Activated T-cell treated with anti-CD3 and anti-CD28 coated beads, Interleukin-2, amount 50 U/mL, for 24 hours (primary cell): ENCODE results near the gene PDK4.

Source experiments
- DNase-seq: peaks from one replicate; pipeline ENCODE4 v3.0.0-alpha.2; 2020
- H3K27ac Mint-ChIP-seq: 2 replicates; pipeline ENCODE4 v1.8.0; 2020; ENCODE audit warnings: mild to moderate bottlenecking, mixed read lengths
- H3K27me3 Mint-ChIP-seq: 2 replicates; pipeline ENCODE4 v1.8.0; 2020; ENCODE audit warnings: mixed read lengths
- H3K36me3 Mint-ChIP-seq: 2 replicates; pipeline ENCODE4 v1.8.0; 2020; ENCODE audit warnings: low read depth, mixed read lengths
- H3K4me1 Mint-ChIP-seq: 2 replicates; pipeline ENCODE4 v1.8.0; 2020; ENCODE audit warnings: low read depth, mixed read lengths
- H3K4me3 Mint-ChIP-seq: 2 replicates; pipeline ENCODE4 v1.8.0; 2020; ENCODE audit warnings: mild to moderate bottlenecking, moderate library complexity, mixed read lengths
- H3K9me3 Mint-ChIP-seq: 2 replicates; pipeline ENCODE4 v1.8.0; 2020; ENCODE audit warnings: mixed read lengths

The PDK4 gene

GRCh38 chr7:95596198-95597063 is at the start of gene PDK4:
PDK4 (minus strand) TSS chr7:95596516; CDS start chr7:95596293, 223 bp downstream.
- H3K27me3 Mint-ChIP-seq = peaks cover 34% of the 10 kb centered on the region
- no peaks in the 10 kb centered on the region for H3K9me3 Mint-ChIP-seq
- no peak within 1 kb of the TSS for H3K27ac Mint-ChIP-seq
- no peak for DNase-seq
- no peak within 1 kb of the TSS for H3K4me3 Mint-ChIP-seq
- H3K4me1 Mint-ChIP-seq = peaks cover 8% of the 10 kb centered on the region
- H3K36me3 Mint-ChIP-seq = no peaks in the 10 kb centered on the region

- no peak for DNase-seq
- H3K4me3 Mint-ChIP-seq = no peak overlapping the region
- no peaks in the 10 kb centered on the region for H3K4me1 Mint-ChIP-seq
- no peaks in the 10 kb centered on the region for H3K27me3 Mint-ChIP-seq
- no peak overlapping the region for H3K27ac Mint-ChIP-seq
- no peaks in the 10 kb centered on the region for H3K9me3 Mint-ChIP-seq
- no peaks in the 10 kb centered on the region for H3K36me3 Mint-ChIP-seq
These were observed 45.9 kb upstream of the PDK4 start for GRCh38 chr7:95642173-95642572.

GRCh38 chr7:95636140-95636940 is 40.0 kb upstream of the PDK4 start:
- no peak for DNase-seq
- Mint-ChIP-seq H3K27me3 (no peaks in the 10 kb centered on the region), H3K4me3 (no peak overlapping the region), H3K9me3 (no peaks in the 10 kb centered on the region), H3K27ac (no peak overlapping the region), H3K36me3 (no peaks in the 10 kb centered on the region), H3K4me1 (no peaks in the 10 kb centered on the region)

- H3K36me3 Mint-ChIP-seq = no peaks in the 10 kb centered on the region
- H3K9me3 Mint-ChIP-seq = no peaks in the 10 kb centered on the region
- H3K4me1 Mint-ChIP-seq = no peaks in the 10 kb centered on the region
- H3K27ac Mint-ChIP-seq = no peak overlapping the region
- DNase-seq = no peak
- no peak overlapping the region for H3K4me3 Mint-ChIP-seq
- no peaks in the 10 kb centered on the region for H3K27me3 Mint-ChIP-seq
These were observed 36.3 kb upstream of the PDK4 start for GRCh38 chr7:95632609-95633008.

- Mint-ChIP-seq H3K27me3 (no peaks in the 10 kb centered on the region), H3K36me3 (no peaks in the 10 kb centered on the region), H3K9me3 (no peaks in the 10 kb centered on the region), H3K27ac (no peak overlapping the region), H3K4me1 (no peaks in the 10 kb centered on the region), H3K4me3 (no peak overlapping the region)
- DNase-seq = no peak
These were observed 35.2 kb upstream of the PDK4 start for GRCh38 chr7:95631527-95631926.

GRCh38 chr7:95630702-95631458 is 34.6 kb upstream of the PDK4 start:
- Mint-ChIP-seq H3K9me3 (no peaks in the 10 kb centered on the region), H3K27me3 (no peaks in the 10 kb centered on the region), H3K27ac (no peak overlapping the region), H3K4me3 (no peak overlapping the region), H3K36me3 (no peaks in the 10 kb centered on the region), H3K4me1 (no peaks in the 10 kb centered on the region)
- no peak for DNase-seq

- no peak overlapping the region for H3K4me3 Mint-ChIP-seq
- H3K36me3 Mint-ChIP-seq = no peaks in the 10 kb centered on the region
- H3K27ac Mint-ChIP-seq = no peak overlapping the region
- no peaks in the 10 kb centered on the region for H3K27me3 Mint-ChIP-seq
- no peaks in the 10 kb centered on the region for H3K9me3 Mint-ChIP-seq
- DNase-seq = no peak
- no peaks in the 10 kb centered on the region for H3K4me1 Mint-ChIP-seq
These were observed 32.6 kb upstream of the PDK4 start for GRCh38 chr7:95628831-95629439.

- Mint-ChIP-seq H3K4me1 (no peaks in the 10 kb centered on the region), H3K27ac (no peak overlapping the region), H3K9me3 (no peaks in the 10 kb centered on the region), H3K36me3 (no peaks in the 10 kb centered on the region), H3K27me3 (no peaks in the 10 kb centered on the region), H3K4me3 (no peak overlapping the region)
- no peak for DNase-seq
These were observed 27.5 kb upstream of the PDK4 start for GRCh38 chr7:95623788-95624187.

- Mint-ChIP-seq H3K36me3 (no peaks in the 10 kb centered on the region), H3K4me3 (no peak overlapping the region), H3K27me3 (no peaks in the 10 kb centered on the region), H3K9me3 (no peaks in the 10 kb centered on the region), H3K27ac (no peak overlapping the region), H3K4me1 (no peaks in the 10 kb centered on the region)
- no peak for DNase-seq
These were observed 26.5 kb upstream of the PDK4 start for GRCh38 chr7:95622859-95623258.

GRCh38 chr7:95622001-95622549 is 25.8 kb upstream of the PDK4 start:
- Mint-ChIP-seq H3K9me3 (no peaks in the 10 kb centered on the region), H3K36me3 (no peaks in the 10 kb centered on the region), H3K4me1 (no peaks in the 10 kb centered on the region), H3K4me3 (no peak overlapping the region), H3K27me3 (no peaks in the 10 kb centered on the region), H3K27ac (no peak overlapping the region)
- no peak for DNase-seq

GRCh38 chr7:95621404-95621803 is 25.1 kb upstream of the PDK4 start:
- no peaks in the 10 kb centered on the region for H3K36me3 Mint-ChIP-seq
- H3K27ac Mint-ChIP-seq = no peak overlapping the region
- no peak for DNase-seq
- no peaks in the 10 kb centered on the region for H3K9me3 Mint-ChIP-seq
- no peaks in the 10 kb centered on the region for H3K4me1 Mint-ChIP-seq
- no peak overlapping the region for H3K4me3 Mint-ChIP-seq
- H3K27me3 Mint-ChIP-seq = no peaks in the 10 kb centered on the region

- H3K9me3 Mint-ChIP-seq = no peaks in the 10 kb centered on the region
- no peaks in the 10 kb centered on the region for H3K4me1 Mint-ChIP-seq
- H3K36me3 Mint-ChIP-seq = no peaks in the 10 kb centered on the region
- H3K27me3 Mint-ChIP-seq = no peaks in the 10 kb centered on the region
- no peak for DNase-seq
- no peak overlapping the region for H3K4me3 Mint-ChIP-seq
- no peak overlapping the region for H3K27ac Mint-ChIP-seq
These were observed 24.3 kb upstream of the PDK4 start for GRCh38 chr7:95620631-95621030.

- Mint-ChIP-seq H3K9me3 (no peaks in the 10 kb centered on the region), H3K36me3 (no peaks in the 10 kb centered on the region), H3K27ac (no peak overlapping the region), H3K4me3 (no peak overlapping the region), H3K27me3 (no peaks in the 10 kb centered on the region), H3K4me1 (no peaks in the 10 kb centered on the region)
- DNase-seq = no peak
These were observed 23.6 kb upstream of the PDK4 start for GRCh38 chr7:95619921-95620320.

- no peak for DNase-seq
- Mint-ChIP-seq H3K4me1 (no peaks in the 10 kb centered on the region), H3K27ac (no peak overlapping the region), H3K9me3 (peaks cover 2% of the 10 kb centered on the region), H3K36me3 (no peaks in the 10 kb centered on the region), H3K4me3 (no peak overlapping the region), H3K27me3 (no peaks in the 10 kb centered on the region)
These were observed 23.2 kb upstream of the PDK4 start for GRCh38 chr7:95619517-95619916.
